GM12878 (cell line): Measurements from ENCODE around the gene HOXD12. TPM values are rescaled to one million over a fixed set of nuclear protein-coding genes. Genes with fewer than 3 reads are reported as not detected.

Experiments used
- ATAC-seq: fragments of 200-7000 bp; cut with Tn5 transposase; 3 replicates; pipeline ENCODE4 v1.9.1; 2020; ENCODE audit warnings: mild to moderate bottlenecking, moderate library complexity
- BruUV-seq: library from RNA; stranded (reverse); fragments of 400-500 nt; replicated peaks from 2 replicates; lab custom pipeline; 2021; lab: Mats Ljungman, UMichigan
- CTCF ChIA-PET: fragments of 300-600 bp; sonication (Branson Sonifier 250); formaldehyde crosslinking; extraction: SDS; loops from one replicate; lab custom pipeline; 2021; ENCODE audit warnings: inconsistent platforms; lab: Yijun Ruan, JAX
- POLR2A ChIA-PET: fragments of 350-600 bp; formaldehyde crosslinking; extraction: SDS; loops from one replicate; lab custom pipeline; 2021; ENCODE audit warnings: inconsistent platforms; lab: Charles Lee
- RAD21 ChIA-PET: fragments of 300-600 bp; sonication (Branson Sonifier 250); formaldehyde crosslinking; loops from one replicate; lab custom pipeline; 2023; ENCODE audit warnings: antibody characterized with exemption; ENCODE audit not compliant: unreplicated experiment; lab: Charles Lee
- SMC1A ChIA-PET: fragments of 300-600 bp; sonication (Branson Sonifier 250); formaldehyde crosslinking; loops from one replicate; lab custom pipeline; 2023; ENCODE audit not compliant: unreplicated experiment, uncharacterized antibody; lab: Charles Lee
- DNase-seq: peaks from one replicate; pipeline ENCODE4 v3.0.0-alpha.2; 2011; ENCODE audit warnings: low read depth, low spot score
- FAIRE-seq: peaks from 3 replicates; lab custom pipeline; 2011; peaks lifted over from hg19 to GRCh38; lab: Jason Lieb, UNC
- H2AFZ ChIP-seq: 2 replicates; pipeline ENCODE4 v1.6.0; 2011; ENCODE audit warnings: low read depth, low read length, control low read depth; ENCODE audit not compliant: control insufficient read depth
- H3K27ac ChIP-seq: 2 replicates; pipeline ENCODE4 v1.5.1; 2011; ENCODE audit warnings: control low read depth; ENCODE audit not compliant: control insufficient read depth, insufficient read depth
- H3K27me3 ChIP-seq, 2 experiments: replicated peaks in 1 of 2; 2 replicates each; pipeline versions ENCODE4 v1.6.0 to v1.6.1; 2011; ENCODE audit warnings: low read length in 1 of 2; ENCODE audit not compliant: control insufficient read depth in 2 of 2, insufficient read depth in 2 of 2
- H3K36me3 ChIP-seq, 2 experiments: 2 replicates each; pipeline ENCODE4 v1.5.1; 2011; ENCODE audit warnings: low read length in 1 of 2; ENCODE audit not compliant: control insufficient read depth in 2 of 2, insufficient read depth in 2 of 2
- H3K4me1 ChIP-seq: 2 replicates; pipeline ENCODE4 v1.6.1; 2011; ENCODE audit warnings: mild to moderate bottlenecking, low read length, moderate library complexity, mixed read lengths; ENCODE audit not compliant: control insufficient read depth, insufficient read depth
- H3K4me2 ChIP-seq: 2 replicates; pipeline ENCODE4 v1.6.0; 2011; ENCODE audit warnings: control low read depth; ENCODE audit not compliant: control insufficient read depth, insufficient read depth
- H3K4me3 ChIP-seq: fragments of 200-600 bp; sonication (generic); 2 replicates; pipeline ENCODE4 v1.5.1; 2016
- H3K79me2 ChIP-seq: 2 replicates; pipeline ENCODE4 v1.6.0; 2011; ENCODE audit warnings: low read length; ENCODE audit not compliant: control insufficient read depth, insufficient read depth
- H3K9ac ChIP-seq: 2 replicates; pipeline ENCODE4 v1.8.0; 2011; ENCODE audit warnings: low read length, control low read depth, mixed read lengths; ENCODE audit not compliant: control insufficient read depth, insufficient read depth
- H3K9me3 ChIP-seq: replicated peaks from 3 replicates; pipeline ENCODE4 v1.5.1; 2011; ENCODE audit warnings: mild to moderate bottlenecking, low read length; ENCODE audit not compliant: control insufficient read depth, insufficient read depth
- H4K20me1 ChIP-seq: 2 replicates; pipeline ENCODE4 v1.6.0; 2011; ENCODE audit not compliant: control insufficient read depth, insufficient read depth
- BACH1 ChIP-seq: fragments of 450-650 bp; IDR thresholded peaks from 2 replicates; pipeline ENCODE4 v1.6.1; 2017; ENCODE audit warnings: mild to moderate bottlenecking, borderline replicate concordance
- CBX5 ChIP-seq: sonication (generic); IDR thresholded peaks from 2 replicates; pipeline ENCODE4 v1.6.1; 2016; ENCODE audit warnings: low read depth, moderate library complexity, mild to moderate bottlenecking, inconsistent platforms
- ELK1 ChIP-seq: IDR thresholded peaks from 2 replicates; pipeline ENCODE4 v1.6.1; 2012; ENCODE audit warnings: low read depth, low read length, improper control_type of control experiment
- MLLT1 ChIP-seq: fragments of 450-650 bp; IDR thresholded peaks from 2 replicates; pipeline ENCODE4 v1.6.1; 2016; ENCODE audit warnings: mild to moderate bottlenecking
- MTA2 ChIP-seq: fragments of 450-650 bp; IDR thresholded peaks from 2 replicates; pipeline ENCODE4 v1.6.1; 2016; ENCODE audit warnings: low read depth, mild to moderate bottlenecking, moderate library complexity
- RB1 ChIP-seq: fragments of 450-650 bp; formaldehyde crosslinking; IDR thresholded peaks from 2 replicates; pipeline ENCODE4 v1.6.1; 2017; ENCODE audit warnings: mild to moderate bottlenecking, borderline replicate concordance
- RBBP5 ChIP-seq: fragments of 200-600 bp; sonication (generic); conservative IDR thresholded peaks from 2 replicates; pipeline ENCODE4 v1.6.1; 2016
- SIN3A ChIP-seq: IDR thresholded peaks from 2 replicates; pipeline ENCODE4 v1.6.1; 2012; ENCODE audit warnings: low read depth, low read length, improper control_type of control experiment
- SMAD5 ChIP-seq: IDR thresholded peaks from 2 replicates; pipeline ENCODE4 v1.6.1; 2016; ENCODE audit warnings: antibody characterized with exemption, low read depth
- SMC3 ChIP-seq: IDR thresholded peaks from 2 replicates; pipeline ENCODE4 v1.6.1; 2011; ENCODE audit warnings: low read length, improper control_type of control experiment, borderline replicate concordance
- SP1 ChIP-seq: IDR thresholded peaks from one replicate; pipeline ENCODE4 v1.6.1; 2011; ENCODE audit warnings: low read depth, low read length
- SPI1 ChIP-seq: IDR thresholded peaks from 2 replicates; pipeline ENCODE4 v1.6.1; 2011; ENCODE audit warnings: low read depth, mild to moderate bottlenecking, low read length, moderate library complexity, borderline replicate concordance; ENCODE audit not compliant: insufficient read depth
- STAT3 ChIP-seq: IDR thresholded peaks from 2 replicates; pipeline ENCODE4 v1.6.1; 2011; ENCODE audit warnings: low read depth, low read length, improper control_type of control experiment
- TAF1 ChIP-seq: IDR thresholded peaks from 2 replicates; pipeline ENCODE4 v1.6.1; 2011; ENCODE audit warnings: mild to moderate bottlenecking, low read depth, low read length, borderline replicate concordance
- YY1 ChIP-seq: IDR thresholded peaks from 2 replicates; pipeline ENCODE4 v1.6.1; 2011; ENCODE audit warnings: low read depth, mild to moderate bottlenecking, low read length
- in situ Hi-C: fragments of 300-500 bp; cut with MboI; formaldehyde crosslinking; loops from 9 replicates; pipeline ENCODE4 v1.14.3; 2018; ENCODE audit warnings: mixed read lengths
- intact Hi-C: fragments of 100-400 bp; cut with micrococcal nuclease; formaldehyde crosslinking; loops from one replicate; pipeline ENCODE4 v1.14.2; 2022; ENCODE audit not compliant: unreplicated experiment
- polyA plus RNA-seq, 11 experiments: library from polyadenylated mRNA; depleted of rRNA in 4 of 11; unstranded in 6 of 11; stranded (reverse) in 5 of 11; fragments of >200 nt; fragmentation: Nextera tagmentation in 4 of 11; fragmentation: Illumina TruSeq in 1 of 11; extraction: Ambion mirVana in 4 of 11; extraction: Trizol in 1 of 11; gene quantifications; 1 replicate in 1 of 11; 2 replicates in 10 of 11; pipeline versions ENCODE4 v1.2.1 to v1.2.3, GENCODE V29; 2011 to 2016; ENCODE audit warnings: inconsistent platforms in 2 of 11, missing spikeins in 2 of 11, low read depth in 1 of 11
- total RNA-seq, 4 experiments: library from RNA; depleted of rRNA in 3 of 4; stranded (reverse); fragments of >200 nt in 3 of 4; fragmentation: Illumina TruSeq in 1 of 4; extraction: Trizol in 1 of 4; gene quantifications; 2 replicates each; pipeline versions ENCODE4 v1.2.1 to v1.2.3, GENCODE V29; 2013 to 2021
- TF ChIP-seq, protein P1 (sequence below): fragments of 450-650 bp; IDR thresholded peaks from 2 replicates; pipeline ENCODE4 v1.6.1; 2017; ENCODE audit warnings: borderline replicate concordance

The HOXD12 gene
- total and polyA plus RNA-seq, 10 of the 15 experiments (the other 5 are each of a cell fraction or from before 2014, with no cell fraction given), result not detected

GRCh38 chr2:176146645-176147044 lies 47.0 kb downstream of the HOXD12 start:
- ChIA-PET RAD21 (no interaction called here), SMC1A (interaction anchor here (1.0 to 4.6 kb wide), 2 partner anchors 407 to 506 kb away, joined by 3 to 25 read pairs; no protein-coding TSS in a partner anchor), CTCF (interaction anchor here (4.9 to 8.6 kb wide), 2 partner anchors 308 to 408 kb away, joined by 39 to 157 read pairs; no protein-coding TSS in a partner anchor), POLR2A (no interaction called here)
- no peak for FAIRE-seq
- H3K4me1 ChIP-seq, result no peaks in the 10 kb centered on the region
- no peaks in the 10 kb centered on the region for H3K9me3 ChIP-seq
- TF ChIP-seq SMAD5 (no peak), CBX5 (no peak), RBBP5 (no peak), SP1 (no peak), BACH1 (no peak), MTA2 (no peak), STAT3 (no peak), YY1 (no peak), SIN3A (no peak), SPI1 (no peak), MLLT1 (no peak), SMC3 (no peak), ELK1 (no peak), RB1 (no peak), TAF1 (no peak)
- TF ChIP-seq, protein P1, sequence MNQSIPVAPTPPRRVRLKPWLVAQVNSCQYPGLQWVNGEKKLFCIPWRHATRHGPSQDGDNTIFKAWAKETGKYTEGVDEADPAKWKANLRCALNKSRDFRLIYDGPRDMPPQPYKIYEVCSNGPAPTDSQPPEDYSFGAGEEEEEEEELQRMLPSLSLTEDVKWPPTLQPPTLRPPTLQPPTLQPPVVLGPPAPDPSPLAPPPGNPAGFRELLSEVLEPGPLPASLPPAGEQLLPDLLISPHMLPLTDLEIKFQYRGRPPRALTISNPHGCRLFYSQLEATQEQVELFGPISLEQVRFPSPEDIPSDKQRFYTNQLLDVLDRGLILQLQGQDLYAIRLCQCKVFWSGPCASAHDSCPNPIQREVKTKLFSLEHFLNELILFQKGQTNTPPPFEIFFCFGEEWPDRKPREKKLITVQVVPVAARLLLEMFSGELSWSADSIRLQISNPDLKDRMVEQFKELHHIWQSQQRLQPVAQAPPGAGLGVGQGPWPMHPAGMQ, result no peak
- intact Hi-C loops, result no loop called here
- no peaks in the 10 kb centered on the region for H3K79me2 ChIP-seq
- no peaks in the 10 kb centered on the region for H4K20me1 ChIP-seq
- no TSS peak for BruUV-seq
- H3K27ac ChIP-seq, result no peak overlapping the region
- DNase-seq, result no peak
- in situ Hi-C loops, result loop anchor here (25.0 kb wide), 1 partner anchor 1191 kb away; no protein-coding TSS in a partner anchor
- H2AFZ ChIP-seq, result no peak overlapping the region
- no peaks in the 10 kb centered on the region for H3K36me3 ChIP-seq
- no peak overlapping the region for H3K4me2 ChIP-seq
- H3K4me3 ChIP-seq, result no peak overlapping the region
- ATAC-seq, result no peak
- no peak overlapping the region for H3K9ac ChIP-seq
- H3K27me3 ChIP-seq, result peaks cover 10 to 32% of the 10 kb centered on the region in 2 experiments
